ENCODE measurements around the gene TMEM184B. TPM values are rescaled to one million over a fixed set of nuclear protein-coding genes. Genes with fewer than 3 reads are reported as not detected.

The TMEM184B gene
- polyA plus RNA-seq, 1 experiment, result 36.8 TPM

GRCh38 chr22:38177044-38177443 is 95.8 kb downstream of the TMEM184B start:
- POLR2A ChIA-PET, result interaction anchor here (0.6 to 1.2 kb wide), 2 partner anchors 25 to 411 kb away, joined by 4 read pairs; partner anchors contain the start of gene MAFF

GRCh38 chr22:38176170-38176741 is 96.6 kb downstream of the TMEM184B start:
- DNase-seq (ENCODE audit: low read depth, low spot score), result peak; percentile 86
- H3K9me3 ChIP-seq (ENCODE audit: control insufficient read depth, insufficient read depth, low read length), result no peaks in the 10 kb centered on the region
- peak overlapping the region; percentile 89 for H3K27ac ChIP-seq (ENCODE audit: low read depth, low read length)
- no peak overlapping the region for H3K4me3 ChIP-seq (ENCODE audit: low read depth, low read length)
- H3K27me3 ChIP-seq (ENCODE audit: control insufficient read depth, insufficient read depth, low read length), result no peaks in the 10 kb centered on the region
- CTCF ChIA-PET, result interaction anchor here (0.5 to 0.7 kb wide), 2 partner anchors 66 to 219 kb away, joined by 3 to 4 read pairs; no protein-coding TSS in a partner anchor
- POLR2A ChIA-PET, result interaction anchor here (1.2 kb wide), 1 partner anchor 25 kb away, joined by 4 read pairs; the partner anchor contains the start of gene MAFF
- TF ChIP-seq CTCF (IDR thresholded peaks at IDR 0.05; ENCODE audit: low read depth, low read length), result no peak

More at GRCh38 chr22:38177044-38177443, 95.8 kb downstream of the TMEM184B start:
- CTCF ChIA-PET, result interaction anchor here (0.7 kb wide), 1 partner anchor 220 kb away, joined by 3 read pairs; no protein-coding TSS in a partner anchor
- Histone ChIP-seq H3K27ac (ENCODE audit: low read depth, low read length) (no peak overlapping the region), H3K4me3 (ENCODE audit: low read depth, low read length) (no peak overlapping the region), H3K27me3 (ENCODE audit: control insufficient read depth, insufficient read depth, low read length) (no peaks in the 10 kb centered on the region), H3K9me3 (ENCODE audit: control insufficient read depth, insufficient read depth, low read length) (no peaks in the 10 kb centered on the region)
- TF ChIP-seq CTCF (IDR thresholded peaks at IDR 0.05; ENCODE audit: low read depth, low read length), result no peak
- DNase-seq (ENCODE audit: low read depth, low spot score), result no peak

- POLR2A ChIA-PET, result no interaction called here
- DNase-seq (ENCODE audit: low read depth, low spot score), result no peak
- no peak for TF ChIP-seq CTCF (IDR thresholded peaks at IDR 0.05; ENCODE audit: low read depth, low read length)
- H3K9me3 ChIP-seq (ENCODE audit: control insufficient read depth, insufficient read depth, low read length), result no peaks in the 10 kb centered on the region
- CTCF ChIA-PET, result interaction anchor here (0.5 to 0.6 kb wide), 2 partner anchors 67 to 70 kb away, joined by 4 to 5 read pairs; no protein-coding TSS in a partner anchor
- no peaks in the 10 kb centered on the region for H3K27me3 ChIP-seq (ENCODE audit: control insufficient read depth, insufficient read depth, low read length)
- no peak overlapping the region for H3K4me3 ChIP-seq (ENCODE audit: low read depth, low read length)
- H3K27ac ChIP-seq (ENCODE audit: low read depth, low read length), result peak overlapping the region; percentile 87
Observed at GRCh38 chr22:38175206-38176118, 97.3 kb downstream of the TMEM184B start.

- Histone ChIP-seq H3K27ac (ENCODE audit: low read depth, low read length) (no peak overlapping the region), H3K9me3 (ENCODE audit: control insufficient read depth, insufficient read depth, low read length) (no peaks in the 10 kb centered on the region), H3K4me3 (ENCODE audit: low read depth, low read length) (no peak overlapping the region), H3K27me3 (ENCODE audit: control insufficient read depth, insufficient read depth, low read length) (no peaks in the 10 kb centered on the region)
- ChIA-PET CTCF (interaction anchor here (0.5 to 1.5 kb wide), 3 partner anchors 60 to 171 kb away, joined by 3 to 5 read pairs (median 5); no protein-coding TSS in a partner anchor), POLR2A (no interaction called here)
- no peak for TF ChIP-seq CTCF (IDR thresholded peaks at IDR 0.05; ENCODE audit: low read depth, low read length)
- DNase-seq (ENCODE audit: low read depth, low spot score), result no peak
Observed at GRCh38 chr22:38174626-38175025, 98.2 kb downstream of the TMEM184B start.

- Histone ChIP-seq H3K9me3 (ENCODE audit: control insufficient read depth, insufficient read depth, low read length) (no peaks in the 10 kb centered on the region), H3K27ac (ENCODE audit: low read depth, low read length) (no peak overlapping the region), H3K4me3 (ENCODE audit: low read depth, low read length) (no peak overlapping the region), H3K27me3 (ENCODE audit: control insufficient read depth, insufficient read depth, low read length) (no peaks in the 10 kb centered on the region)
- no peak for TF ChIP-seq CTCF (IDR thresholded peaks at IDR 0.05; ENCODE audit: low read depth, low read length)
- POLR2A ChIA-PET, result no interaction called here
- DNase-seq (ENCODE audit: low read depth, low spot score), result no peak
- CTCF ChIA-PET, result interaction anchor here (1.5 kb wide), 1 partner anchor 59 kb away, joined by 5 read pairs; no protein-coding TSS in a partner anchor
Observed at GRCh38 chr22:38173641-38173906, 99.2 kb downstream of the TMEM184B start.
